HFFc6 (cell line): ENCODE data around the gene YAP1. TPM values are rescaled to one million over a fixed set of nuclear protein-coding genes. Genes with fewer than 3 reads are reported as not detected.

ENCODE experiments used
- DNase-seq: peaks from one replicate; pipeline ENCODE4 v3.0.0-alpha.2; 2018
- H3K27ac Mint-ChIP-seq: 2 replicates; pipeline ENCODE4 v1.8.0; 2020; ENCODE audit warnings: mild to moderate bottlenecking, mixed read lengths
- H3K27me3 Mint-ChIP-seq: 2 replicates; pipeline ENCODE4 v1.8.0; 2021; ENCODE audit warnings: mild to moderate bottlenecking, moderate library complexity, mixed read lengths; ENCODE audit not compliant: insufficient read depth
- H3K36me3 Mint-ChIP-seq: 2 replicates; pipeline ENCODE4 v1.8.0; 2021; ENCODE audit warnings: low read depth, mixed read lengths
- H3K4me1 Mint-ChIP-seq: 2 replicates; pipeline ENCODE4 v1.8.0; 2020; ENCODE audit warnings: low read depth, mixed read lengths
- H3K4me3 Mint-ChIP-seq: 2 replicates; pipeline ENCODE4 v1.8.0; 2020; ENCODE audit warnings: mild to moderate bottlenecking, moderate library complexity, mixed read lengths
- H3K9me3 Mint-ChIP-seq: 2 replicates; pipeline ENCODE4 v1.8.0; 2020; ENCODE audit warnings: mild to moderate bottlenecking, mixed read lengths
- total RNA-seq, 6 experiments: library from RNA; stranded (reverse); fragmentation: NEBNext Ultra II Directional; extraction: Animal tissue kit (Norgen Biotek cat#: 25700); gene quantifications; 2 replicates in 1 of 6; 3 replicates in 5 of 6; pipeline ENCODE4 v1.2.3, GENCODE V29; 2021
- TF ChIP-seq, protein P1 (sequence below): fragments of 200-600 bp; sonication (generic); IDR thresholded peaks from 2 replicates; pipeline ENCODE4 v1.5.0; 2021; ENCODE audit warnings: antibody characterized with exemption, mild to moderate bottlenecking

Gene YAP1
- total RNA-seq, 6 experiments from 2014 or later: 120 to 159 (median 133) TPM

DNA sequence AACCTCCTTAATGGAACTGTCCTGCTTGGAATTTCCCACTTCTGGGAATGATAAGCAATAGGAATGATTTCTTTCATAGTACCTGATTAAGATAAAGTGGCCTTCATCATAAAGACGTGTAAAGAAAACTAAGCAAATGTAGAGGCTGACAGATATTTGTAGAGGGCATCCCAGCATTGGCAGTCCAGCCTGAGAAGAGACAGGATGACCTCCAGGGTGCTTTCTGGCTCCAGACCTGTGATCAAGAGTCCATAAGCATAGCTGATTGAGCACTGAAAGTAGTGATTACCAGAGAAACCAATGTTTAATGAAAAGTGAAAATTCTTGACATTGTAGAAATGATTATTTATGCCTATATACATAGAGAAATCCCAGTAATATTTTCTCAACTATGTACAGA, 33.6 kb downstream of the YAP1 start:
- Mint-ChIP-seq H3K4me3 (0 out of 2 replicates have a peak overlapping the region, but pooled peaks have one; percentile 15), H3K9me3 (no peaks in the 10 kb centered on the region), H3K4me1 (peaks cover 91% of the 10 kb centered on the region), H3K36me3 (peaks cover 27% of the 10 kb centered on the region), H3K27me3 (no peaks in the 10 kb centered on the region), H3K27ac (peak overlapping the region; percentile 56)
- TF ChIP-seq, protein P1, sequence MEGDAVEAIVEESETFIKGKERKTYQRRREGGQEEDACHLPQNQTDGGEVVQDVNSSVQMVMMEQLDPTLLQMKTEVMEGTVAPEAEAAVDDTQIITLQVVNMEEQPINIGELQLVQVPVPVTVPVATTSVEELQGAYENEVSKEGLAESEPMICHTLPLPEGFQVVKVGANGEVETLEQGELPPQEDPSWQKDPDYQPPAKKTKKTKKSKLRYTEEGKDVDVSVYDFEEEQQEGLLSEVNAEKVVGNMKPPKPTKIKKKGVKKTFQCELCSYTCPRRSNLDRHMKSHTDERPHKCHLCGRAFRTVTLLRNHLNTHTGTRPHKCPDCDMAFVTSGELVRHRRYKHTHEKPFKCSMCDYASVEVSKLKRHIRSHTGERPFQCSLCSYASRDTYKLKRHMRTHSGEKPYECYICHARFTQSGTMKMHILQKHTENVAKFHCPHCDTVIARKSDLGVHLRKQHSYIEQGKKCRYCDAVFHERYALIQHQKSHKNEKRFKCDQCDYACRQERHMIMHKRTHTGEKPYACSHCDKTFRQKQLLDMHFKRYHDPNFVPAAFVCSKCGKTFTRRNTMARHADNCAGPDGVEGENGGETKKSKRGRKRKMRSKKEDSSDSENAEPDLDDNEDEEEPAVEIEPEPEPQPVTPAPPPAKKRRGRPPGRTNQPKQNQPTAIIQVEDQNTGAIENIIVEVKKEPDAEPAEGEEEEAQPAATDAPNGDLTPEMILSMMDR: no peak
- DNase-seq: no peak

DNA sequence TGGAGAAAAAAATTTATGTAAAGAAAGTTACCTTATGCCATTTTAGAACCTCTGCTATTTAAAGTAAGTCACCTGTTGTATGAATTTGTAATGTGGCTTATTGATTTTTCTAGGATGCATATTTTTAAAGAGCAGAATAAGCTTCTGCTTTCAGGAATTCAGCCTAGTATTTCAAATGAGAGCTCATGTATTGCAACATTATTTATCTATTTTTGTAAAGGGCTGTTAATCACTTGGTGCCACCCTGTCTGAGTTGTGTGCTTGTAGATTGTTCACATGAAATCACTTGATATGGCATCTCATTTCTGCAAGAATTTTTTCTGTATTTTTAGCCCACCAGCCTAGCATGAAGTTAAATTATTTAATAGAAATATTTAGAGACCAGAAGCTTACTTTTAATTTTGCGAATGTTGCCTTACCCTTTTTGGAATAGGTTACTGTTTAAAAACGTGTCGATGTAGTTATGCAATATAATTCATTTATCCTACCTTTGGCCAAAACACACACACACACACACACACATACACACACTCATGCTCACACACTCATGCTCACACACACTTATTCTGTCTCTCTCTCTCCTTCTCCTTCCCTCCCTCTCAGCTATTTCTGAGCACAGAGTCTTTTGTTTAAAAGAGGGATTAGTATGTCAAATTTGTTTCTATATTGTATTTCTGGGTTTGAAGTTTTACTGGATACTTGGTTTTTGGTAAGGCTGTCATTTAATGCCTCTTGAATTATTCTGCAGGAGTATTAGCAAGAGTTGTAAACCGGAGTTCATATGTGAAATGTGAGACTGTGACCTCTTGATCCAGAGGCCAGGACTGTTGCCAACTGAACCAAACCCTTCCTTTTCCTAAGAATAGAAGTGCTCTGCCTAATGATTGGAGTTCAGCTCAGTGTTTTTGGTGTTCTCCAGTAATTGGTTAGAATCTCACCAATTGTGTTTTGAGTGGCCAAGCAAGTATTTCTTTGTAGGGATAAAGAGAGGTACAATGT, 34.4 kb downstream of the YAP1 start:
- H3K4me3 Mint-ChIP-seq: peak overlapping the region; percentile 43
- TF ChIP-seq, protein P1: no peak
- no peaks in the 10 kb centered on the region for H3K9me3 Mint-ChIP-seq
- no peaks in the 10 kb centered on the region for H3K27me3 Mint-ChIP-seq
- H3K36me3 Mint-ChIP-seq: peaks cover 33% of the 10 kb centered on the region
- H3K4me1 Mint-ChIP-seq: peaks cover 90% of the 10 kb centered on the region
- peak; percentile 7 for DNase-seq
- H3K27ac Mint-ChIP-seq: peak overlapping the region; percentile 56

DNA sequence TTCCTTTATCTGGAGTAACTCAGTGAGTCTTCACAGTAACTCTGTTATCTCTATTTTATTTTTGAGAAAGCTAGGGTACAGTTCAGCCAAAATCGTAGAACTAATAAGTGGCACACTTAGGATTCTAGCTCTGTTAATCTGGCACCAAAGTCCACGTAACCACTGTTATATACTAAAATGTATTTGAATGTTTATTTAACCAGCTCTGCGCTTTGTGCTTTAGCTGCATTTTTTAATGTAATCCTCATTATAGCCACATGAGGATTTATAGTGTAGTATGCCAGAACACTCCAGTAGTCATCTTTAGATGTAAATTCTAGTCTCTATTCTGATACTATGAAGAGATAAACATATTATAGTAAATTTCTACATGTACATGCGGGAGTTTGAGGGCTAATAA, 36.8 kb downstream of the YAP1 start:
- no peak overlapping the region for H3K27ac Mint-ChIP-seq

DNA sequence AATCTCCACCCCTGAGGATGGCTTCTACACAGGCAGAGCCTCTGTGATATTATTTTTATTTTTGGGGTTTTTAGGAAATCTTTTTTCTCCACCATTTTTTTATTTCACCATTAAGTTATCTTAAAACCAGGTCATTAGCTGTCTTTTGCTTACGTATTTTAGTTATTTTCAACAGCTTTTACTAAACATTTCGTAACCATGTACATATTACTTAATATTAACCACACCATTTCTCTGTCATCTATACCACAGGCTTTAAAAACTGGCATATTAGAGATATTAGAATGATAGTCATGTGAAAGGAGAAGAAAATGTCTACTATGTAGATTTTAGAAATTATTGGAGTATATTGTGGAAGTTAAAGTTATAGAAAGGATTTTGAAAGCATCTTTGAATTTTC, 37.4 kb downstream of the YAP1 start:
- Mint-ChIP-seq H3K9me3 (no peaks in the 10 kb centered on the region), H3K36me3 (peaks cover 37% of the 10 kb centered on the region), H3K27ac (no peak overlapping the region), H3K4me1 (peaks cover 77% of the 10 kb centered on the region), H3K27me3 (no peaks in the 10 kb centered on the region; the same call in 1 of the 2 replicates), H3K4me3 (no peak overlapping the region)
- TF ChIP-seq, protein P1: no peak
- DNase-seq: no peak

More for the DNA sequence above, 36.8 kb downstream of the YAP1 start:
- no peak for DNase-seq
- no peak overlapping the region for H3K4me3 Mint-ChIP-seq
- peaks cover 31% of the 10 kb centered on the region for H3K36me3 Mint-ChIP-seq
- TF ChIP-seq, protein P1: no peak; the same call in 1 of the 2 replicates
- H3K4me1 Mint-ChIP-seq: peaks cover 77% of the 10 kb centered on the region
- H3K9me3 Mint-ChIP-seq: no peaks in the 10 kb centered on the region
- no peaks in the 10 kb centered on the region; the same call in 1 of the 2 replicates for H3K27me3 Mint-ChIP-seq

DNA sequence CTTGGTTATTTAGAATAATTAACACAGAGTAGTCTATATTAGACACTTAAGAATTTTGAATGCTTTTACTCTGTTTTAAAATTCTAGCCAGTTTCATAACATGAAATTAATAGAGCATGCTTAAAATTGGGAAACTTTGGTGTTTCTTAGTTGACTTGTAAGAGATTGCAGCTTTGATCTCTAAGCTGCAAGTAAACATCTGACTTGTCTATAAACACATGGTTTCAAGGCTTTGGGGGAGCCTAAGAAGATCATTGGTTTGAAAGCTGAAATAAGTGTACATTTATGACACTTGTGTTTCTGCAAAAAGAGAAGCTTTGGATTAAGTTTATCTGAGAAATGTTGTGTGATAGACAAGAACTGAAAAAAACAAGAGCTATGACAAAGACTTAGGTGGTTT, 37.8 kb downstream of the YAP1 start:
- no peak overlapping the region for H3K27ac Mint-ChIP-seq
- no peaks in the 10 kb centered on the region; the same call in 1 of the 2 replicates for H3K27me3 Mint-ChIP-seq
- no peak for DNase-seq
- peaks cover 41% of the 10 kb centered on the region for H3K36me3 Mint-ChIP-seq
- H3K4me1 Mint-ChIP-seq: peaks cover 77% of the 10 kb centered on the region
- H3K4me3 Mint-ChIP-seq: no peak overlapping the region
- H3K9me3 Mint-ChIP-seq: no peaks in the 10 kb centered on the region
- TF ChIP-seq, protein P1: no peak
